Measurements from ENCODE around the gene CRYGC. TPM values are rescaled to one million over a fixed set of nuclear protein-coding genes. Genes with fewer than 3 reads are reported as not detected.

The CRYGC gene
- total and polyA plus RNA-seq, 2 experiments from 2014 or later = 1.3 TPM; not detected in 1

DNA sequence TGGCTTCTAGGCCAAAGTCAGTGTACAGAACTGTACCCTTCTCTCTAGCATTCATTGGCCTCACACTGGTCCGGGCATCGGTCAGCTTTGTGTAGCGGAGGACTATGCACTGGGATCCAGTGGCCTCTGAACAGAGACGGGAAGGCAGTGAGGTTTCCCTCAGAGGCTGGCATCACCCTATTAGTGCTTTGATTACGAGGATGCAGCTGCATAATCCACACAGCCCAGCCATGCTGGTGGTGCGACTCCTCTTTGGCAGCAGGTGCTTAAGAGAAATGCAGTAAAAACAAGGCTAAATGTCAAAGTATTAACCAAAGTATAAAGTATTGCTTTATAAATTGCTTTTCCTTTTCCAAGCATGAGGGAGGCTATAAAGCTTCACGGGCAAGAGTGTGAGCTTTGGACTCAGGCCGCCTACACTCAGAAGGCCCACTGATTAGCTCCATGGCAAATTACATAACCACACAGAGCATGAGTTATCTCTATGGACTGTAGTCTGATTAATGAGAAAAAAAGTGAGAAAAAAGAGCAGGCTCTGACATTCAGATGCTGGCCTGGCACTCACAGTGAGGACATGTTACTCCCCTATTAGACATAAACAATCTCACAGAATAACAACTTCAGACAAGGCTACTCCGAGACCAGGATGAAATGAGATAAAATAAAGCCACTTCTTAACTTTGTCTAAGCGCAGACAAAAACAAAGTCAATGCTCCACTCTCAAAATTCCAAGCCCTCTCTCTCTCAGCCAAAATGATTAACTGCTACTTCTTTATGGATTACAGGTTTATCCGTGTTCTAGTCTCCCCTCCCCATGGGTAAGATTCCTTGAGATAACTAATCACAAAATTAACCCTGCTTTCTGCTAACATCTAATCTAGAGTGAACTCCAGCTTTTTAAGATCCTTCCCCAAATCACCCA, 6.4 kb upstream of the CRYGC start:
- H3K9me3 ChIP-seq (ENCODE audit: low read depth) = no peaks in the 10 kb centered on the region
- peak overlapping the region; percentile 77 for H3K27ac ChIP-seq

DNA sequence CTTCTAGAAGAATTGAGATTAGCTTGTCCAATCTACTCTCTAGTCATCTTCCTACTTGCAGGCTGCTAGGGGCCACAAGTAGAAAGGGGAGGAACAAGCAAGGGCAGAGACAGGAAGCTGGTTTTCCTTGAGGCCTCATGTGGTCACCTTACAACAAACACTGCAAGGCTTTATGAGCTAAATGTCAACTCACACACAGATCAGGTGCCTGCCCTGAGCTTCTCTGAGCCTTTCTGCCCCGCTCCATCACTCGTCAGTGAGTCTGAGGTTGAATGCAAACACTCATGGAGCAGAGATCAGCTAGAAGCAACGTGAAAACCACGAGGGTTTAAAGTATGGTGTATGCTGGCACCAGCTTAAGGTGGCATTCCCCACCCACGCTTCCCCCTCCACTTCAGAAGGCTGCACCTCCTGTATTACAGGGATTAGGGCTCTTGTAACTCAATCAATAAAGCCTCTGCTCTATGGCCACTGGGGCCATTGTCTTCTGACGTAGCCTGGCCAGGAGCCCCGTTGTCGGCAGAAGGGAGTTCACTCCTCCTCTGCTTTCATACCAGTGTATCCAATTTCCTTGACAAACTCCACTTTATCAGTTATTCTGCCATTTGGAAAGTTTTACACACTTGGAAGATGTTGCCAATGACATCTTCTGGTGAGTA, 5.4 kb upstream of the CRYGC start:
- Histone ChIP-seq H3K9me3 (ENCODE audit: low read depth) (no peaks in the 10 kb centered on the region), H3K36me3 (replicated peaks; ENCODE audit: insufficient read depth, low read depth) (no peaks in the 10 kb centered on the region), H3K4me1 (ENCODE audit: insufficient read depth) (peaks cover 31% of the 10 kb centered on the region), H3K4me3 (no peak overlapping the region), H3K27ac (peak overlapping the region; percentile 77), H4K20me1 (ENCODE audit: insufficient read depth, poor library complexity, severe bottlenecking) (no peaks in the 10 kb centered on the region), H2AFZ (no peak overlapping the region), H3K79me2 (no peaks in the 10 kb centered on the region), H3K27me3 (no peaks in the 10 kb centered on the region), H3K9me2 (replicated peaks; ENCODE audit: insufficient read depth) (no peaks in the 10 kb centered on the region), H3K4me2 (peak overlapping the region; percentile 9)
- peak; percentile 39 for DNase-seq (ENCODE audit: low spot score)
- TF ChIP-seq, protein P1, sequence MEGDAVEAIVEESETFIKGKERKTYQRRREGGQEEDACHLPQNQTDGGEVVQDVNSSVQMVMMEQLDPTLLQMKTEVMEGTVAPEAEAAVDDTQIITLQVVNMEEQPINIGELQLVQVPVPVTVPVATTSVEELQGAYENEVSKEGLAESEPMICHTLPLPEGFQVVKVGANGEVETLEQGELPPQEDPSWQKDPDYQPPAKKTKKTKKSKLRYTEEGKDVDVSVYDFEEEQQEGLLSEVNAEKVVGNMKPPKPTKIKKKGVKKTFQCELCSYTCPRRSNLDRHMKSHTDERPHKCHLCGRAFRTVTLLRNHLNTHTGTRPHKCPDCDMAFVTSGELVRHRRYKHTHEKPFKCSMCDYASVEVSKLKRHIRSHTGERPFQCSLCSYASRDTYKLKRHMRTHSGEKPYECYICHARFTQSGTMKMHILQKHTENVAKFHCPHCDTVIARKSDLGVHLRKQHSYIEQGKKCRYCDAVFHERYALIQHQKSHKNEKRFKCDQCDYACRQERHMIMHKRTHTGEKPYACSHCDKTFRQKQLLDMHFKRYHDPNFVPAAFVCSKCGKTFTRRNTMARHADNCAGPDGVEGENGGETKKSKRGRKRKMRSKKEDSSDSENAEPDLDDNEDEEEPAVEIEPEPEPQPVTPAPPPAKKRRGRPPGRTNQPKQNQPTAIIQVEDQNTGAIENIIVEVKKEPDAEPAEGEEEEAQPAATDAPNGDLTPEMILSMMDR (IDR thresholded peaks at IDR 0.05; ENCODE audit: poor library complexity) = no peak
- TF ChIP-seq EZH2phosphoT487 (IDR thresholded peaks at IDR 0.05; ENCODE audit: low read depth, severe bottlenecking, unreplicated experiment) (no peak), EZH2 (IDR thresholded peaks at IDR 0.05; ENCODE audit: borderline replicate concordance) (no peak)
- WGBS (ENCODE audit: low lambda C conversion rate, missing lambda C conversion rate) = 54% methylated on average over 7 of the region's 8 CpGs

More for the DNA sequence above, 6.4 kb upstream of the CRYGC start:
- no peaks in the 10 kb centered on the region for H3K79me2 ChIP-seq
- no peak for TF ChIP-seq EZH2 (IDR thresholded peaks at IDR 0.05; ENCODE audit: borderline replicate concordance)
- TF ChIP-seq, protein P1 (IDR thresholded peaks at IDR 0.05; ENCODE audit: poor library complexity) = no peak
- no peak for TF ChIP-seq EZH2phosphoT487 (IDR thresholded peaks at IDR 0.05; ENCODE audit: low read depth, severe bottlenecking, unreplicated experiment)
- H3K4me2 ChIP-seq = peak overlapping the region; percentile 9
- H4K20me1 ChIP-seq (ENCODE audit: insufficient read depth, poor library complexity, severe bottlenecking) = no peaks in the 10 kb centered on the region
- no peak overlapping the region for H3K4me3 ChIP-seq
- DNase-seq (ENCODE audit: low spot score) = peak; percentile 72
- H3K27me3 ChIP-seq = no peaks in the 10 kb centered on the region
- no peak overlapping the region for H2AFZ ChIP-seq
- H3K4me1 ChIP-seq (ENCODE audit: insufficient read depth) = peaks cover 24% of the 10 kb centered on the region
- WGBS (ENCODE audit: low lambda C conversion rate, missing lambda C conversion rate) = 71% methylated on average over 11 of the region's 11 CpGs
- no peaks in the 10 kb centered on the region for H3K9me2 ChIP-seq (replicated peaks; ENCODE audit: insufficient read depth)
- H3K36me3 ChIP-seq (replicated peaks; ENCODE audit: insufficient read depth, low read depth) = no peaks in the 10 kb centered on the region

DNA sequence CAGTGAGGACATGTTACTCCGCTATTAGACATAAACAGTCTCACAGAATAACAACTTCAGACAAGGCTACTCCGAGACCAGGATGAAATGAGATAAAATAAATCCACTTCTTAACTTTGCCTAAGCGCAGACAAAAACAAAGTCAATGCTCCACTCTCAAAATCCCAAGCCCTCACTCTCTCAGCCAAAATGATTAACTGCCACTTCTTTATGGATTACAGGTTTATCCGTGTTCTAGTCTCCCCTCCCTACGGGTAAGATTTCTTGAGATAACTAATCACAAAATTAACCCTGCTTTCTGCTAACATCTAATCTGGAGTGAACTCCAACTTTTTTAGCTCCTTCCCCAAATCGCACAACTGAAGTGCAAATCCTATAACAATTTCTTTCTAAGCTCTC, 1.1 kb upstream of the CRYGC start:
- H3K27ac ChIP-seq = peak overlapping the region; percentile 75
- no peaks in the 10 kb centered on the region for H3K9me3 ChIP-seq (ENCODE audit: low read depth)
- H3K27me3 ChIP-seq = no peaks in the 10 kb centered on the region
- H3K79me2 ChIP-seq = no peaks in the 10 kb centered on the region
- H3K36me3 ChIP-seq (replicated peaks; ENCODE audit: insufficient read depth, low read depth) = no peaks in the 10 kb centered on the region
- DNase-seq (ENCODE audit: low spot score) = no peak
- no peaks in the 10 kb centered on the region for H3K9me2 ChIP-seq (replicated peaks; ENCODE audit: insufficient read depth)
- TF ChIP-seq, protein P1 (IDR thresholded peaks at IDR 0.05; ENCODE audit: poor library complexity) = no peak
- TF ChIP-seq EZH2phosphoT487 (IDR thresholded peaks at IDR 0.05; ENCODE audit: low read depth, severe bottlenecking, unreplicated experiment) (no peak), EZH2 (IDR thresholded peaks at IDR 0.05; ENCODE audit: borderline replicate concordance) (no peak)
- no peak overlapping the region for H2AFZ ChIP-seq
- 45% methylated on average over 6 of the region's 6 CpGs for WGBS (ENCODE audit: low lambda C conversion rate, missing lambda C conversion rate)
- no peak overlapping the region for H3K4me3 ChIP-seq
- no peaks in the 10 kb centered on the region for H4K20me1 ChIP-seq (ENCODE audit: insufficient read depth, poor library complexity, severe bottlenecking)
- peak overlapping the region; percentile 62 for H3K4me2 ChIP-seq
- H3K4me1 ChIP-seq (ENCODE audit: insufficient read depth) = peaks cover 29% of the 10 kb centered on the region
